ENCODE results near the gene DAPK1.

DNA sequence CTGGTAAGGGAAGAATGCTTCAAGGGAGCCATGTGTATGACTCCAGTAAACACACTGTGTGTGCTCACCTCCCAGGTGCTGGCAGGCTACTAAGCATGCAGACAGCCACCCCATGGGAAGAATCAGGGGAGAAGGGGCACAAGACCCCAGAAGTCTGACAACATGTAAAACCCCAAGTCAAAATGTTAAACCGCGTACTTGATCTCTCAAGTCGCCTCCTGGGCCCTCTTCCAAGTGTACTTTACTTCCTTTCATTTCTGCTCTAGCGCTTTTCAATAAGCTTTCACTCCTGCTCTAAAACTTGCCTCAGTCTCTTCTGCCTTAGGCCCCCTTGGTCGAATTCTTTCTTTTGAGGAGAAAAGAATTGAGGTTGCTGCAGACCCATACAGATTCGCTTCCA, 31.3 kb downstream of the DAPK1 start:
- no peak for TF ChIP-seq JUNB (IDR thresholded peaks at IDR 0.05)
- TF ChIP-seq, protein P1, sequence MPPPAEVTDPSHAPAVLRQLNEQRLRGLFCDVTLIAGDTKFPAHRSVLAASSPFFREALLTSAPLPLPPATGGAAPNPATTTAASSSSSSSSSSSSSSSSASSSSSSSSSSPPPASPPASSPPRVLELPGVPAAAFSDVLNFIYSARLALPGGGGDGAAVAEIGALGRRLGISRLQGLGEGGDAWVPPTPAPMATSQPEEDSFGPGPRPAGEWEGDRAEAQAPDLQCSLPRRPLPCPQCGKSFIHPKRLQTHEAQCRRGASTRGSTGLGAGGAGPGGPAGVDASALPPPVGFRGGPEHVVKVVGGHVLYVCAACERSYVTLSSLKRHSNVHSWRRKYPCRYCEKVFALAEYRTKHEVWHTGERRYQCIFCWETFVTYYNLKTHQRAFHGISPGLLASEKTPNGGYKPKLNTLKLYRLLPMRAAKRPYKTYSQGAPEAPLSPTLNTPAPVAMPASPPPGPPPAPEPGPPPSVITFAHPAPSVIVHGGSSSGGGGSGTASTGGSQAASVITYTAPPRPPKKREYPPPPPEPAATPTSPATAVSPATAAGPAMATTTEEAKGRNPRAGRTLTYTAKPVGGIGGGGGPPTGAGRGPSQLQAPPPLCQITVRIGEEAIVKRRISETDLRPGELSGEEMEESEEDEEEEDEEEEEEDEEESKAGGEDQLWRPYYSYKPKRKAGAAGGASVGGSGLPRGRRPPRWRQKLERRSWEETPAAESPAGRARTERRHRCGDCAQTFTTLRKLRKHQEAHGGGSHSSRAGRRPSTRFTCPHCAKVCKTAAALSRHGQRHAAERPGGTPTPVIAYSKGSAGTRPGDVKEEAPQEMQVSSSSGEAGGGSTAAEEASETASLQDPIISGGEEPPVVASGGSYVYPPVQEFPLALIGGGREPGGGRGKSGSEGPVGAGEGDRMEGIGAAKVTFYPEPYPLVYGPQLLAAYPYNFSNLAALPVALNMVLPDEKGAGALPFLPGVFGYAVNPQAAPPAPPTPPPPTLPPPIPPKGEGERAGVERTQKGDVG (CRISPR knock-in tag; IDR thresholded peaks at IDR 0.05): no peak
- TF ChIP-seq SMC3 (IDR thresholded peaks at IDR 0.05; ENCODE audit: borderline replicate concordance, low read length): no peak
- TF ChIP-seq POLR2A (IDR thresholded peaks at IDR 0.05; ENCODE audit: low read depth, low read length): no peak
- TF ChIP-seq TAF1 (IDR thresholded peaks at IDR 0.05; ENCODE audit: borderline replicate concordance, low read depth, low read length): no peak
- TF ChIP-seq PAX8 (IDR thresholded peaks at IDR 0.05): no peak
- no peak for TF ChIP-seq KDM1A (IDR thresholded peaks at IDR 0.05; ENCODE audit: borderline replicate concordance)
- no peak for TF ChIP-seq RAD21 (IDR thresholded peaks at IDR 0.05; ENCODE audit: insufficient read depth, low read depth, low read length)
- no peak for TF ChIP-seq CTCF (IDR thresholded peaks at IDR 0.05 in 2 of 3, conservative IDR thresholded peaks at IDR 0.05 in 1 of 3; ENCODE audit: control insufficient read depth in 2 of 3, extremely low read depth in 1 of 3, insufficient read depth in 1 of 3, low read depth in 3 of 3, low read length in 3 of 3)
- no peak for TF ChIP-seq SPI1 (IDR thresholded peaks at IDR 0.05; ENCODE audit: borderline replicate concordance, insufficient read depth, low read depth, low read length)
- TF ChIP-seq BRCA1 (IDR thresholded peaks at IDR 0.05; ENCODE audit: low read depth, low read length): no peak
- no peak for TF ChIP-seq MYB (IDR thresholded peaks at IDR 0.05; ENCODE audit: borderline replicate concordance, low read depth, low read length)
